PC-9 (cell line): ENCODE data around the gene TMEM60.

Experiments used
- CTCF ChIP-seq: fragments of 200-600 bp; sonication (generic); conservative IDR thresholded peaks from 2 replicates; pipeline ENCODE4 v1.6.1; 2017; ENCODE audit warnings: mixed run types, antibody characterized with exemption, mild to moderate bottlenecking, moderate library complexity
- EZH2 ChIP-seq: fragments of 200-600 bp; sonication (generic); IDR thresholded peaks from 2 replicates; pipeline ENCODE4 v1.8.0; 2017; ENCODE audit warnings: antibody characterized with exemption, low read depth

GRCh38 chr7:77771901-77772300 lies 26.3 kb downstream of the TMEM60 start:
- TF ChIP-seq CTCF = no peak
- TF ChIP-seq EZH2 = no peak
